Neural progenitor cell (in vitro differentiated cells): ENCODE results near the gene CETP.

Source experiments
- EZH2 ChIP-seq: fragments of 200-600 bp; sonication (generic); IDR thresholded peaks from 2 replicates; pipeline ENCODE4 v1.6.1; 2017; ENCODE audit warnings: antibody characterized with exemption, mild to moderate bottlenecking, moderate library complexity
- EZH2phosphoT487 ChIP-seq: fragments of 200-600 bp; sonication (generic); IDR thresholded peaks from 2 replicates; pipeline ENCODE4 v1.6.1; 2017; ENCODE audit warnings: antibody characterized with exemption
- TF ChIP-seq, protein P1 (sequence below): fragments of 200-600 bp; sonication (generic); IDR thresholded peaks from 2 replicates; pipeline ENCODE4 v1.5.1; 2017; ENCODE audit warnings: antibody characterized with exemption, mild to moderate bottlenecking

DNA sequence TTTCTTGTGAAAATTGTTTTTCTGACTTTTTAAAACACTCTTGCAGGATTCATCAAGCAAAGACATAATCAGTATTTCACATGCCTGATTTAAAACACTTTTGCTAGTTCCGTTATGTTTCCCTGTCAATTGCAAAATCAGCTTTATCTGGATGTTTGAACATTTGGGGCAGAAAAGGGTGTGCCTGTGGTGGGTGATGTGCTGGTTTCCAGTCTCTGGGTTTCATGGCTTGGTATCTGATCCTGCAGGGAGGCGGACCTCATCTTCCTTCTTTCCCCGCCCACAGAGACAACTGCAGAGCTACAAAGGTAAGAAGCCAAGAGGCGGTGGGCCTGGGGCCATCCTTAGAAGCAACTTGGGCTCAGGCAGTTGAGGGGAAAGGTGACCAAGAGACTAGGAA is 69.4 kb downstream of the CETP start:
- TF ChIP-seq, protein P1, sequence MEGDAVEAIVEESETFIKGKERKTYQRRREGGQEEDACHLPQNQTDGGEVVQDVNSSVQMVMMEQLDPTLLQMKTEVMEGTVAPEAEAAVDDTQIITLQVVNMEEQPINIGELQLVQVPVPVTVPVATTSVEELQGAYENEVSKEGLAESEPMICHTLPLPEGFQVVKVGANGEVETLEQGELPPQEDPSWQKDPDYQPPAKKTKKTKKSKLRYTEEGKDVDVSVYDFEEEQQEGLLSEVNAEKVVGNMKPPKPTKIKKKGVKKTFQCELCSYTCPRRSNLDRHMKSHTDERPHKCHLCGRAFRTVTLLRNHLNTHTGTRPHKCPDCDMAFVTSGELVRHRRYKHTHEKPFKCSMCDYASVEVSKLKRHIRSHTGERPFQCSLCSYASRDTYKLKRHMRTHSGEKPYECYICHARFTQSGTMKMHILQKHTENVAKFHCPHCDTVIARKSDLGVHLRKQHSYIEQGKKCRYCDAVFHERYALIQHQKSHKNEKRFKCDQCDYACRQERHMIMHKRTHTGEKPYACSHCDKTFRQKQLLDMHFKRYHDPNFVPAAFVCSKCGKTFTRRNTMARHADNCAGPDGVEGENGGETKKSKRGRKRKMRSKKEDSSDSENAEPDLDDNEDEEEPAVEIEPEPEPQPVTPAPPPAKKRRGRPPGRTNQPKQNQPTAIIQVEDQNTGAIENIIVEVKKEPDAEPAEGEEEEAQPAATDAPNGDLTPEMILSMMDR = no peak
- TF ChIP-seq EZH2 = no peak
- TF ChIP-seq EZH2phosphoT487 = no peak
